IMR-90 (cell line): Measurements from ENCODE around the gene MTHFD2. TPM values are rescaled to one million over a fixed set of nuclear protein-coding genes. Genes with fewer than 3 reads are reported as not detected.

Experiments
- ATAC-seq: fragments of 200-7000 bp; cut with Tn5 transposase; 2 replicates; pipeline ENCODE4 v1.9.1; 2020; ENCODE audit warnings: low read depth, mild to moderate bottlenecking, moderate library complexity
- BruUV-seq: library from RNA; stranded (reverse); fragments of 400-500 nt; replicated peaks from 2 replicates; lab custom pipeline; 2021; lab: Mats Ljungman, UMichigan
- CTCF ChIA-PET: fragments of 300-600 bp; formaldehyde crosslinking; extraction: SDS; loops from one replicate; lab custom pipeline; 2021; ENCODE audit warnings: antibody characterized with exemption; lab: Yijun Ruan, JAX
- POLR2A ChIA-PET: fragments of 300-600 bp; sonication (Branson Sonifier 250); formaldehyde crosslinking; loops from one replicate; lab custom pipeline; 2022; ENCODE audit warnings: antibody characterized with exemption; ENCODE audit not compliant: unreplicated experiment; lab: Charles Lee
- DNase-seq: peaks from one replicate; pipeline ENCODE4 v3.0.0; 2013
- H2AFZ ChIP-seq: replicated peaks from 2 replicates; pipeline ENCODE3; 2013; ENCODE audit warnings: low read length, mild to moderate bottlenecking; ENCODE audit not compliant: poor library complexity
- H2AK5ac ChIP-seq: 2 replicates; pipeline ENCODE4 v1.6.1; 2013; ENCODE audit warnings: low read depth, low read length, inconsistent platforms
- H2AK9ac ChIP-seq: replicated peaks from 2 replicates; pipeline ENCODE3; 2013; ENCODE audit warnings: mild to moderate bottlenecking, low read depth, low read length, moderate library complexity; ENCODE audit not compliant: poor library complexity
- H2BK120ac ChIP-seq: 2 replicates; pipeline ENCODE4 v1.6.1; 2013; ENCODE audit warnings: low read depth, low read length, inconsistent platforms
- H2BK15ac ChIP-seq: 3 replicates; pipeline ENCODE4 v1.6.1; 2013; ENCODE audit warnings: low read depth, low read length, inconsistent platforms
- H2BK20ac ChIP-seq: 2 replicates; pipeline ENCODE4 v1.6.1; 2013; ENCODE audit warnings: low read depth, mild to moderate bottlenecking, inconsistent platforms, low read length, moderate library complexity
- H2BK5ac ChIP-seq: 2 replicates; pipeline ENCODE4 v1.6.1; 2013; ENCODE audit warnings: mild to moderate bottlenecking, low read depth, low read length, inconsistent platforms; ENCODE audit not compliant: poor library complexity, severe bottlenecking
- H3K14ac ChIP-seq: replicated peaks from 2 replicates; pipeline ENCODE4 v1.6.1; 2013; ENCODE audit warnings: low read depth, low read length, inconsistent platforms
- H3K18ac ChIP-seq: 2 replicates; pipeline ENCODE4 v1.6.1; 2013; ENCODE audit warnings: low read depth, low read length, control low read depth
- H3K23ac ChIP-seq: 2 replicates; pipeline ENCODE4 v1.6.1; 2013; ENCODE audit warnings: low read depth, low read length, inconsistent platforms
- H3K27ac ChIP-seq: 2 replicates; pipeline ENCODE4 v1.5.1; 2013; ENCODE audit warnings: mild to moderate bottlenecking, control low read depth, low read length; ENCODE audit not compliant: insufficient read depth
- H3K27me3 ChIP-seq: 2 replicates; pipeline ENCODE4 v1.6.1; 2013; ENCODE audit warnings: low read length; ENCODE audit not compliant: control insufficient read depth, insufficient read depth
- H3K36me3 ChIP-seq: 2 replicates; pipeline ENCODE4 v1.6.1; 2013; ENCODE audit warnings: low read length, mixed read lengths; ENCODE audit not compliant: control insufficient read depth, insufficient read depth
- H3K4ac ChIP-seq: 2 replicates; pipeline ENCODE4 v1.6.1; 2013; ENCODE audit warnings: low read depth, low read length, inconsistent platforms
- H3K4me1 ChIP-seq: 2 replicates; pipeline ENCODE4 v1.6.1; 2013; ENCODE audit warnings: low read length, mixed read lengths; ENCODE audit not compliant: control insufficient read depth, insufficient read depth
- H3K4me2 ChIP-seq: 2 replicates; pipeline ENCODE4 v1.6.1; 2013; ENCODE audit warnings: low read depth, mild to moderate bottlenecking, control low read depth, low read length, moderate library complexity
- H3K4me3 ChIP-seq: 2 replicates; pipeline ENCODE4 v1.5.1; 2013; ENCODE audit warnings: low read depth, mild to moderate bottlenecking, control low read depth, low read length, moderate library complexity; ENCODE audit not compliant: insufficient read depth
- H3K56ac ChIP-seq: 2 replicates; pipeline ENCODE4 v1.6.1; 2013; ENCODE audit warnings: low read length, inconsistent platforms; ENCODE audit not compliant: insufficient read depth; ENCODE audit errors: extremely low read depth
- H3K79me1 ChIP-seq, 2 experiments: 2 replicates each; pipeline ENCODE4 v1.6.1; 2013; ENCODE audit warnings: low read length in 2 of 2, inconsistent platforms in 1 of 2, low read depth in 1 of 2
- H3K9ac ChIP-seq: 2 replicates; pipeline ENCODE4 v1.6.1; 2013; ENCODE audit warnings: low read depth, low read length, control low read depth
- H3K9me1 ChIP-seq: 2 replicates; pipeline ENCODE4 v1.6.1; 2013; ENCODE audit warnings: low read length, inconsistent platforms; ENCODE audit not compliant: insufficient read depth
- H3K9me3 ChIP-seq: 2 replicates; pipeline ENCODE4 v1.6.1; 2013; ENCODE audit warnings: low read length; ENCODE audit not compliant: control insufficient read depth, insufficient read depth
- H4K20me1 ChIP-seq: 2 replicates; pipeline ENCODE4 v1.6.1; 2013; ENCODE audit warnings: low read length, inconsistent platforms; ENCODE audit not compliant: insufficient read depth
- H4K5ac ChIP-seq: 2 replicates; pipeline ENCODE4 v1.6.1; 2013; ENCODE audit warnings: mild to moderate bottlenecking, low read depth, low read length, control low read depth
- H4K8ac ChIP-seq, 2 experiments: 2 replicates each; pipeline ENCODE4 v1.6.1; 2013; ENCODE audit warnings: low read depth in 2 of 2, low read length in 2 of 2, control low read depth in 1 of 2, inconsistent platforms in 1 of 2
- H4K91ac ChIP-seq: 2 replicates; pipeline ENCODE4 v1.6.1; 2013; ENCODE audit warnings: low read depth, low read length, inconsistent platforms; ENCODE audit not compliant: insufficient read depth
- BHLHE40 ChIP-seq: fragments of 150-350 bp; IDR thresholded peaks from 2 replicates; pipeline ENCODE4 v1.6.1; 2016; ENCODE audit warnings: mild to moderate bottlenecking, low read depth, low read length
- CEBPB ChIP-seq: IDR thresholded peaks from 2 replicates; pipeline ENCODE4 v1.6.1; 2012; ENCODE audit warnings: low read depth, low read length, improper control_type of control experiment
- CHD1 ChIP-seq: IDR thresholded peaks from 2 replicates; pipeline ENCODE4 v1.6.1; 2012; ENCODE audit warnings: low read depth, low read length, improper control_type of control experiment
- FOS ChIP-seq: fragments of 150-350 bp; IDR thresholded peaks from 2 replicates; pipeline ENCODE4 v1.6.1; 2016; ENCODE audit warnings: low read depth, low read length
- MAFK ChIP-seq: IDR thresholded peaks from 2 replicates; pipeline ENCODE4 v1.6.1; 2012; ENCODE audit warnings: low read depth, low read length, improper control_type of control experiment
- MAZ ChIP-seq: IDR thresholded peaks from 2 replicates; pipeline ENCODE4 v1.6.1; 2012; ENCODE audit warnings: low read depth, mild to moderate bottlenecking, low read length, improper control_type of control experiment, moderate library complexity, borderline replicate concordance
- MXI1 ChIP-seq: IDR thresholded peaks from 2 replicates; pipeline ENCODE4 v1.6.1; 2012; ENCODE audit warnings: low read depth, mild to moderate bottlenecking, low read length, moderate library complexity, borderline replicate concordance
- NFE2L2 ChIP-seq: fragments of 150-350 bp; IDR thresholded peaks from 2 replicates; pipeline ENCODE4 v1.6.1; 2016; ENCODE audit warnings: low read depth, mild to moderate bottlenecking, low read length
- POLR2A ChIP-seq: IDR thresholded peaks from 2 replicates; pipeline ENCODE4 v1.6.1; 2012; ENCODE audit warnings: mild to moderate bottlenecking, low read depth, low read length
- RAD21 ChIP-seq: IDR thresholded peaks from 2 replicates; pipeline ENCODE4 v1.6.1; 2012; ENCODE audit warnings: low read length, improper control_type of control experiment
- RCOR1 ChIP-seq: IDR thresholded peaks from 2 replicates; pipeline ENCODE4 v1.6.1; 2012; ENCODE audit warnings: mild to moderate bottlenecking, low read length, improper control_type of control experiment; ENCODE audit not compliant: insufficient replicate concordance
- RFX5 ChIP-seq: IDR thresholded peaks from 2 replicates; pipeline ENCODE4 v1.8.0; 2012; ENCODE audit warnings: low read depth, mild to moderate bottlenecking, low read length, moderate library complexity
- SMC3 ChIP-seq: fragments of 150-350 bp; IDR thresholded peaks from 2 replicates; pipeline ENCODE4 v1.6.1; 2016; ENCODE audit warnings: low read depth, mild to moderate bottlenecking, antibody characterized with exemption, low read length, moderate library complexity
- WGBS, 2 experiments: methylation state at CpG; one replicate each; pipeline versions ENCODE4 v1.1.5 to v1.1.7; 2013; ENCODE audit warnings: missing lambda C conversion rate in 2 of 2; ENCODE audit not compliant: insufficient read length in 1 of 2; ENCODE audit errors: extremely low coverage in 2 of 2; 5-methylcytosine and 5-hydroxymethylcytosine counted together
- dilution Hi-C: fragments of 300-500 bp; cut with HindIII; formaldehyde crosslinking; loops from one replicate; pipeline ENCODE4 v1.14.3; 2018; ENCODE audit warnings: low sequenced_read_pairs; ENCODE audit not compliant: unreplicated experiment
- in situ Hi-C: fragments of 300-500 bp; cut with MboI; formaldehyde crosslinking; loops from 3 replicates; pipeline ENCODE4 v1.14.3; 2019; ENCODE audit warnings: low sequenced_read_pairs, inconsistent platforms, mixed read lengths
- intact Hi-C: fragments of 100-400 bp; cut with micrococcal nuclease; formaldehyde crosslinking; loops from 2 replicates; pipeline ENCODE4 v1.10.0; 2022
- polyA plus RNA-seq, 3 experiments: library from polyadenylated mRNA; depleted of rRNA; stranded (reverse); fragments of >200 nt; gene quantifications; 2 replicates each; pipeline ENCODE4 v1.2.3, GENCODE V29; 2012; ENCODE audit warnings: low replicate concordance in 1 of 3
- total RNA-seq: library from RNA; depleted of rRNA; stranded (reverse); fragments of >200 nt; gene quantifications from 2 replicates; pipeline ENCODE4 v1.2.3, GENCODE V29; 2012
- TF ChIP-seq, protein P1 (sequence below): fragments of 150-350 bp; IDR thresholded peaks from 2 replicates; pipeline ENCODE4 v1.6.1; 2017; ENCODE audit warnings: mild to moderate bottlenecking, antibody characterized with exemption, low read length, low read depth
- TF ChIP-seq, protein P2 (sequence below): conservative IDR thresholded peaks from 2 replicates; pipeline ENCODE4 v1.5.1; 2012; ENCODE audit warnings: mild to moderate bottlenecking, low read depth, low read length, improper control_type of control experiment

The MTHFD2 gene
- total and polyA plus RNA-seq, 2 of the 4 experiments (the other 2 are of a cell fraction), result 66.8 to 122 TPM

DNA sequence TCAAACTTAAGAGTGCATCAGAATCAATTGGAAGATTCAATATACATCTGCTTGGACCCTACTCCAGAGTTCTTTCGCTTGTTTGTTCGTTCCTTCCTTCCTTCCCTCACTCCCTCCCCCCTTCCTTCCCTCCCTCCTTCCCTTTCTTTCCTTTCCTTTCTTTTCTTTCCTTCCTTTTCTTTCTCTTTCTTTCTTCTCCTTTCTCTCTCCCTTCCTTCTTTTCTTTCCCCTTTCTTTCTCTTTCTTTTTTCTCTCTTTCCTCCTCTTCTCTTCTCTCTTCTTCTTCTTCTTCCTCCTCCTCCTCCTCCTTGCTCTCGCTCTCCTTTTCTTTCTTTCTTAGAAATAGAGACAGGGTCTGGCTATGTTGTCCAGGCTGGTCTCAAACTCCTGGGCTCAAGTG lies 45.9 kb downstream of the MTHFD2 start:
- ChIA-PET POLR2A (no interaction called here), CTCF (no interaction called here)
- no TSS peak for BruUV-seq
- peaks cover 21% of the 10 kb centered on the region for H3K27me3 ChIP-seq
- no peak overlapping the region for H2BK120ac ChIP-seq
- H2AK5ac ChIP-seq, result no peak overlapping the region
- no peak overlapping the region for H4K8ac ChIP-seq
- no peaks in the 10 kb centered on the region for H4K20me1 ChIP-seq
- intact Hi-C loops (no loop called here), in situ Hi-C loops (no loop called here), dilution Hi-C loops (no loop called here)
- H3K4ac ChIP-seq, result no peak overlapping the region
- H3K18ac ChIP-seq, result no peak overlapping the region
- no peak overlapping the region for H2BK20ac ChIP-seq
- peaks cover 2% of the 10 kb centered on the region; the same call in 1 of the 2 replicates for H3K9me3 ChIP-seq
- DNase-seq, result no peak
- no peak overlapping the region for H2BK15ac ChIP-seq
- no peak overlapping the region for H3K4me2 ChIP-seq
- no peaks in the 10 kb centered on the region for H3K9me1 ChIP-seq
- no peak overlapping the region for H3K56ac ChIP-seq
- no peak overlapping the region for H2BK5ac ChIP-seq
- H2AK9ac ChIP-seq, result no peak overlapping the region
- 75% methylated on average over 2 of the region's 3 CpGs; no CpG with 5 or more reads in 1 of the 2 experiments for WGBS, 2 experiments
- H3K9ac ChIP-seq, result no peak overlapping the region
- no peaks in the 10 kb centered on the region for H3K36me3 ChIP-seq
- no peak overlapping the region for H4K5ac ChIP-seq
- no peak overlapping the region for H3K23ac ChIP-seq
- H3K79me1 ChIP-seq, result no peaks in the 10 kb centered on the region
- no peak overlapping the region for H3K4me3 ChIP-seq
- H3K27ac ChIP-seq, result no peak overlapping the region
- TF ChIP-seq MAZ (no peak), RFX5 (no peak), POLR2A (no peak), CEBPB (no peak), SMC3 (no peak), MAFK (no peak), MXI1 (no peak), RCOR1 (no peak), NFE2L2 (no peak), CHD1 (no peak), RAD21 (no peak), FOS (no peak), BHLHE40 (no peak)
- TF ChIP-seq, protein P1, sequence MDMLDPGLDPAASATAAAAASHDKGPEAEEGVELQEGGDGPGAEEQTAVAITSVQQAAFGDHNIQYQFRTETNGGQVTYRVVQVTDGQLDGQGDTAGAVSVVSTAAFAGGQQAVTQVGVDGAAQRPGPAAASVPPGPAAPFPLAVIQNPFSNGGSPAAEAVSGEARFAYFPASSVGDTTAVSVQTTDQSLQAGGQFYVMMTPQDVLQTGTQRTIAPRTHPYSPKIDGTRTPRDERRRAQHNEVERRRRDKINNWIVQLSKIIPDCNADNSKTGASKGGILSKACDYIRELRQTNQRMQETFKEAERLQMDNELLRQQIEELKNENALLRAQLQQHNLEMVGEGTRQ, result no peak
- TF ChIP-seq, protein P2, sequence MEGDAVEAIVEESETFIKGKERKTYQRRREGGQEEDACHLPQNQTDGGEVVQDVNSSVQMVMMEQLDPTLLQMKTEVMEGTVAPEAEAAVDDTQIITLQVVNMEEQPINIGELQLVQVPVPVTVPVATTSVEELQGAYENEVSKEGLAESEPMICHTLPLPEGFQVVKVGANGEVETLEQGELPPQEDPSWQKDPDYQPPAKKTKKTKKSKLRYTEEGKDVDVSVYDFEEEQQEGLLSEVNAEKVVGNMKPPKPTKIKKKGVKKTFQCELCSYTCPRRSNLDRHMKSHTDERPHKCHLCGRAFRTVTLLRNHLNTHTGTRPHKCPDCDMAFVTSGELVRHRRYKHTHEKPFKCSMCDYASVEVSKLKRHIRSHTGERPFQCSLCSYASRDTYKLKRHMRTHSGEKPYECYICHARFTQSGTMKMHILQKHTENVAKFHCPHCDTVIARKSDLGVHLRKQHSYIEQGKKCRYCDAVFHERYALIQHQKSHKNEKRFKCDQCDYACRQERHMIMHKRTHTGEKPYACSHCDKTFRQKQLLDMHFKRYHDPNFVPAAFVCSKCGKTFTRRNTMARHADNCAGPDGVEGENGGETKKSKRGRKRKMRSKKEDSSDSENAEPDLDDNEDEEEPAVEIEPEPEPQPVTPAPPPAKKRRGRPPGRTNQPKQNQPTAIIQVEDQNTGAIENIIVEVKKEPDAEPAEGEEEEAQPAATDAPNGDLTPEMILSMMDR, result no peak
- H4K91ac ChIP-seq, result no peak overlapping the region
- no peaks in the 10 kb centered on the region for H3K4me1 ChIP-seq
- H3K14ac ChIP-seq, result no peak overlapping the region
- no peak for ATAC-seq
- H2AFZ ChIP-seq, result no peak overlapping the region
